ENCODE measurements around the gene APOLD1.
A peak's percentile ranks its signal among the peaks of the same experiment; 100 is the strongest.

APOLD1 gene

DNA sequence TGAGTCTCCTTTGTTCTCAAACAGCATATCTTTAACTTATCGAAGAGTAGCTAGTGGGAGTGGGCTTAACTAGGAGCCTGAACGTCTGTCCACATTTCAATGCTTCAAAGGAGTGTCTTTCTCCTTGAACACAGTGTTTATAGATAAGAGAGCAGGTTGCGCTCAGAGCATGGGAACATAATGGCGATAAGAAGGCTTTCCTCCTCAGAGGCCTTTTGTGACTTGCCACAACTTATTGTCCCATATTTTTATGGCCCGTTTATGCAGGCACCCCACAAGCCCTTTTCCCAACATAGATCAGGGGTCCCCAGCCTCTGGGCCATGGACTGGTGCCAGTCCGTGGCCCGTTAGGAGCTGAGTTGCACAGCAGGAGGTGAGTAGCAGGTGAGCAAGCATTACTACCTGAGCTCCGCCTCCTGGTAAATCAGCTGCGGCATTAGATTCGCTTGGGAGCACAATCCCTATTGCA, 25.1 kb downstream of the APOLD1 start:
- no peak overlapping the region for H3K4me3 ChIP-seq (ENCODE audit: low read depth, low read length)
- no peak for TF ChIP-seq CTCF (IDR thresholded peaks at IDR 0.05; ENCODE audit: low read depth, low read length)

DNA sequence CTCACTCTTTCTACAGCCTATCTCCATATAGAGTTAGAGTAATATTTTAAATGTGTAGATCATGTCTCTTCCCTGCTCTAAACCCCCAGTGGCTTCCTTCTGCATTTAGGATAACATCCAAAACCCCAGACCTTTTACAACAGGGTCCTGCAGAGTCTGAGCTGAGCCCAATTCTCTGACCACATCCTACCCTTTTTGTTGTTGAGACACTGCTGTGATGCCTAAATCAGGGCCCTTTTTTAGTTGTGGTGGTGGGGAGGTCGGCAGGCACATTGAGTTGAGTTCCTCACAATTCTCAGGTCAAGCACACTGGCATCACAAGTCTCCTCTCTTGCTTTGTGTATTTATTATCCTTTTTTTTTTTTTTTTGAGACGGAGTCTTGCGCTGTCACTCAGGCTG, 25.9 kb downstream of the APOLD1 start:
- no peak for TF ChIP-seq CTCF (IDR thresholded peaks at IDR 0.05; ENCODE audit: low read depth, low read length)
- H3K4me3 ChIP-seq (ENCODE audit: low read depth, low read length), result no peak overlapping the region

- TF ChIP-seq CTCF (IDR thresholded peaks at IDR 0.05; ENCODE audit: low read depth, low read length), result no peak
- H3K4me3 ChIP-seq (ENCODE audit: low read depth, low read length), result no peak overlapping the region
These were observed 26.7 kb downstream of the APOLD1 start for GRCh38 chr12:12812174-12812573.

- H3K4me3 ChIP-seq (ENCODE audit: low read depth, low read length), result no peak overlapping the region; the same call in 1 of the 2 replicates
- no peak for TF ChIP-seq CTCF (IDR thresholded peaks at IDR 0.05; ENCODE audit: low read depth, low read length)
These were observed 27.2 kb downstream of the APOLD1 start for GRCh38 chr12:12812618-12813119.

DNA sequence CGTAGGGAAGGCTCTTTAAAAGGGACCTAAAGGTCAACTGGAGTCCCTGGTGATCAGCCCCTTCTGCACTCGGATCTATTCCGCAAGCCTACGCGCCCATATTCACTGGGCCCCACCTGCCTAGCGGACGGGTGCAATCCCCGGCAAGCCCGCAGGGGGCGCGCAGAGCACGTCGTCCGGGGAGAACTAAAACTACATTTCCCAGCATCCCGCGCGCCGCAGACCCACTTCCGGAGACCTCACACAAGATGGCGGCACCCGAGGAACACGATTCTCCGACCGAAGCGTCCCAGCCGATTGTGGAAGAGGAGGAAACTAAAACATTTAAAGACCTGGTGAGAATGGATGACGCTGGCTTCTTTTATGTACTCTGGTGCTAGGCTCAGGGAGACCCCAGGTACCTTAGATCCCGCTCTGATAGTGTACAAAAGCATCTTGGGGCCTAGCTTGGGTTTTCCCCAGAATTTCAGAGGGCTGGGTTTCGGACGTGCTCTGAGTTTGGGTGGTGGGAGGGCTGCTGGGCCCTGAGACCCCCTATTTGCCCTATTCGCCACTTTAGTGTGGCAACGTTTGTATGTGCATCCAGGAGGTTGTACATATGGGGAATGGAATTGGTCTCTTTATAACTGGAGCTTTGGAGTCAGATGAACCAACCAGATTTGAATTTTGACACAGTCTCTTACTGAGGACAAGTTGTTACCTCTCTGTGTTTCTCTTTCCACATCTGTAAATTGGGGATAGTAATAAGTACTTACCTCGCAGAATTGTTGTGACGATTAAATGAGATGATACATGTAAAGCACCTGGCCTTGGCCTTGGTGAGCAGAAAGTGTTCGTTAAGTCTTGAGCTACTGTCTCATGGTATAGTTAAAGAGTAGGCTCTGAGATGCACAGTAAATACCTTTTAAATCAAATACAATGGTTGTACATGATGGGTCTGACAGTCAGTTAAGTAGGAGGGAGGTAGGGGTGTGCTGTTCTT, 28.0 kb downstream of the APOLD1 start, which contains the start of gene DDX47:
TSS of gene DDX47 (plus strand) at position 227 of the 982 bp plus-strand sequence. CDS start at position 249, 22 bp downstream.
- H3K4me3 ChIP-seq (ENCODE audit: low read depth, low read length), result peak within 1 kb of the TSS; percentile 76
- TF ChIP-seq CTCF (IDR thresholded peaks at IDR 0.05; ENCODE audit: low read depth, low read length), result peak; percentile 88

GRCh38 chr12:12817616-12818015, 32.2 kb downstream of the APOLD1 start:
- no peak for TF ChIP-seq CTCF (IDR thresholded peaks at IDR 0.05; ENCODE audit: low read depth, low read length)
- no peak overlapping the region for H3K4me3 ChIP-seq (ENCODE audit: low read depth, low read length)

- no peak for TF ChIP-seq CTCF (IDR thresholded peaks at IDR 0.05; ENCODE audit: low read depth, low read length)
- no peak overlapping the region for H3K4me3 ChIP-seq (ENCODE audit: low read depth, low read length)
These were observed 33.2 kb downstream of the APOLD1 start for GRCh38 chr12:12818701-12819100.
